HepG2 (cell line): ENCODE data around the gene ENTPD7. TPM values are rescaled to one million over a fixed set of nuclear protein-coding genes. Genes with fewer than 3 reads are reported as not detected.

ENCODE experiments used
- HDAC2 ChIP-seq: sonication (generic); formaldehyde crosslinking; IDR thresholded peaks from 2 replicates; pipeline ENCODE4 v1.4.0; 2020; ENCODE audit warnings: missing genetic modification reagents
- HMGA1 ChIP-seq: sonication (generic); formaldehyde crosslinking; conservative IDR thresholded peaks from 2 replicates; pipeline ENCODE4 v1.4.0; 2020; ENCODE audit warnings: missing genetic modification reagents
- JUN ChIP-seq: sonication (generic); formaldehyde crosslinking; IDR thresholded peaks from 2 replicates; pipeline ENCODE4 v1.4.0; 2020; ENCODE audit warnings: mild to moderate bottlenecking, missing genetic modification reagents
- MED1 ChIP-seq: sonication (generic); formaldehyde crosslinking; IDR thresholded peaks from 2 replicates; pipeline ENCODE4 v1.4.0; 2020; ENCODE audit warnings: missing genetic modification reagents
- NCOA2 ChIP-seq: sonication (generic); formaldehyde crosslinking; IDR thresholded peaks from 2 replicates; pipeline ENCODE4 v1.8.0; 2022; ENCODE audit warnings: inconsistent platforms
- NFIB ChIP-seq: sonication (generic); formaldehyde crosslinking; IDR thresholded peaks from 2 replicates; pipeline ENCODE4 v1.9.0; 2021; ENCODE audit warnings: missing genetic modification reagents, mild to moderate bottlenecking, borderline replicate concordance
- PREB ChIP-seq: sonication (generic); formaldehyde crosslinking; IDR thresholded peaks from 2 replicates; pipeline ENCODE4 v1.4.0; 2020; ENCODE audit warnings: missing genetic modification reagents
- RBFOX2 ChIP-seq: fragments of 200-400 bp; formaldehyde crosslinking; IDR thresholded peaks from 2 replicates; pipeline ENCODE4 v1.6.1; 2017; ENCODE audit warnings: low read depth, mild to moderate bottlenecking, low read length
- REXO4 ChIP-seq: sonication (generic); formaldehyde crosslinking; IDR thresholded peaks from 2 replicates; pipeline ENCODE4 v1.8.0; 2022; ENCODE audit warnings: missing genetic modification reagents, mild to moderate bottlenecking, borderline replicate concordance
- SALL1 ChIP-seq: sonication (generic); formaldehyde crosslinking; IDR thresholded peaks from 2 replicates; pipeline ENCODE4 v1.8.0; 2022; ENCODE audit warnings: mild to moderate bottlenecking, missing genetic modification reagents
- SALL2 ChIP-seq: sonication (generic); formaldehyde crosslinking; IDR thresholded peaks from 2 replicates; pipeline ENCODE4 v1.8.1; 2023; ENCODE audit warnings: mild to moderate bottlenecking, missing genetic modification reagents, inconsistent platforms
- SIX1 ChIP-seq: sonication (generic); formaldehyde crosslinking; IDR thresholded peaks from 2 replicates; pipeline ENCODE4 v1.4.0; 2020; ENCODE audit warnings: missing genetic modification reagents, borderline replicate concordance
- SMAD9 ChIP-seq: sonication (generic); formaldehyde crosslinking; IDR thresholded peaks from 2 replicates; pipeline ENCODE4 v1.5.1; 2020; ENCODE audit warnings: mild to moderate bottlenecking, missing genetic modification reagents
- TAF1 ChIP-seq: sonication (generic); formaldehyde crosslinking; IDR thresholded peaks from 2 replicates; pipeline ENCODE4 v1.4.0; 2020; ENCODE audit warnings: missing genetic modification reagents
- THAP8 ChIP-seq: sonication (generic); formaldehyde crosslinking; IDR thresholded peaks from 2 replicates; pipeline ENCODE4 v1.5.1; 2020; ENCODE audit warnings: missing genetic modification reagents, mild to moderate bottlenecking, borderline replicate concordance
- UBTF ChIP-seq: sonication (generic); formaldehyde crosslinking; IDR thresholded peaks from 2 replicates; pipeline ENCODE4 v1.4.0; 2020; ENCODE audit warnings: mild to moderate bottlenecking, missing genetic modification reagents
- ZBTB14 ChIP-seq: sonication (generic); formaldehyde crosslinking; IDR thresholded peaks from 2 replicates; pipeline ENCODE4 v1.4.0; 2020; ENCODE audit warnings: missing genetic modification reagents
- ZC3H13 ChIP-seq: sonication (generic); formaldehyde crosslinking; IDR thresholded peaks from 2 replicates; pipeline ENCODE4 v1.8.1; 2023; ENCODE audit warnings: mild to moderate bottlenecking, missing genetic modification reagents, moderate library complexity
- ZNF12 ChIP-seq: sonication (generic); formaldehyde crosslinking; IDR thresholded peaks from 2 replicates; pipeline ENCODE4 v1.5.0; 2020; ENCODE audit warnings: missing genetic modification reagents
- ZNF263 ChIP-seq: sonication (generic); formaldehyde crosslinking; IDR thresholded peaks from 2 replicates; pipeline ENCODE4 v1.4.0; 2020; ENCODE audit warnings: missing genetic modification reagents
- ZNF331 ChIP-seq: sonication (generic); formaldehyde crosslinking; IDR thresholded peaks from 2 replicates; pipeline ENCODE4 v1.4.0; 2020; ENCODE audit warnings: missing genetic modification reagents
- ZNF333 ChIP-seq: sonication (generic); formaldehyde crosslinking; IDR thresholded peaks from 2 replicates; pipeline ENCODE4 v1.4.0; 2020; ENCODE audit warnings: mild to moderate bottlenecking, missing genetic modification reagents, borderline replicate concordance
- ZNF33A ChIP-seq: sonication (generic); formaldehyde crosslinking; IDR thresholded peaks from 2 replicates; pipeline ENCODE4 v1.5.1; 2020; ENCODE audit warnings: missing genetic modification reagents, mild to moderate bottlenecking, moderate library complexity, borderline replicate concordance
- ZNF430 ChIP-seq: sonication (generic); formaldehyde crosslinking; IDR thresholded peaks from 2 replicates; pipeline ENCODE4 v1.9.0; 2021; ENCODE audit warnings: mild to moderate bottlenecking, missing genetic modification reagents
- ZNF781 ChIP-seq: sonication (generic); formaldehyde crosslinking; IDR thresholded peaks from 2 replicates; pipeline ENCODE4 v1.5.1; 2020; ENCODE audit warnings: borderline replicate concordance, mild to moderate bottlenecking, missing genetic modification reagents; ENCODE audit errors: not compliant biosample characterization
- ZNF879 ChIP-seq: sonication (generic); formaldehyde crosslinking; IDR thresholded peaks from 2 replicates; pipeline ENCODE4 v1.8.1; 2023; ENCODE audit warnings: missing genetic modification reagents
- polyA plus RNA-seq, 8 experiments: library from polyadenylated mRNA; depleted of rRNA in 3 of 8; stranded (reverse) in 7 of 8; unstranded in 1 of 8; fragments of >200 nt; fragmentation: Illumina TruSeq in 4 of 8; extraction: Trizol in 4 of 8; gene quantifications; 2 replicates each; pipeline versions ENCODE4 v1.2.1 to v1.2.3, GENCODE V29; 2011 to 2016; ENCODE audit warnings: low read depth in 4 of 8, missing spikeins in 1 of 8, mixed read lengths in 1 of 8; ENCODE audit not compliant: insufficient read depth in 1 of 8
- total RNA-seq, 5 experiments: library from RNA; depleted of rRNA; stranded (reverse); fragments of >200 nt; fragmentation: Illumina TruSeq; extraction: Trizol; gene quantifications; 2 replicates each; pipeline ENCODE4 v1.2.3, GENCODE V29; 2016; ENCODE audit warnings: low read depth in 1 of 5

The ENTPD7 gene
- total and polyA plus RNA-seq, 2 of the 13 experiments (the other 11 are each of a cell fraction or from before 2014, with no cell fraction given) = 7.6 to 36.5 TPM

GRCh38 chr10:99620711-99621453 is 38.4 kb upstream of the ENTPD7 start (continued):
- TF ChIP-seq ZNF430 (peak; percentile 98), ZNF781 (CRISPR knock-in tag) (peak; percentile 93), RBFOX2 (peak; percentile 97), HMGA1 (CRISPR knock-in tag) (no peak), UBTF (CRISPR knock-in tag) (peak; percentile 91), SIX1 (CRISPR knock-in tag) (peak; percentile 8; the same call in 1 of the 2 replicates), ZNF33A (CRISPR knock-in tag) (peak; percentile 27; the same call in 1 of the 2 replicates), PREB (CRISPR knock-in tag) (no peak), SMAD9 (CRISPR knock-in tag) (peak; percentile 95; the same call in 1 of the 2 replicates), SALL2 (CRISPR knock-in tag) (peak; percentile 90), ZNF331 (CRISPR knock-in tag) (peak; percentile 64; the same call in 1 of the 2 replicates), ZNF263 (CRISPR knock-in tag) (no peak), JUN (CRISPR knock-in tag) (peak; percentile 87), NCOA2 (CRISPR knock-in tag) (peak; percentile 23; the same call in 1 of the 2 replicates), HDAC2 (peak; percentile 46; the same call in 1 of the 2 replicates), REXO4 (CRISPR knock-in tag) (no peak), TAF1 (CRISPR knock-in tag) (peak; percentile 80), ZNF333 (CRISPR knock-in tag) (0 out of 2 replicates have a peak, but pooled peaks have one; percentile 56), MED1 (CRISPR knock-in tag) (peak; percentile 50; the same call in 1 of the 2 replicates), NFIB (CRISPR knock-in tag) (peak; percentile 91; the same call in 1 of the 2 replicates), SALL1 (CRISPR knock-in tag) (peak; percentile 69), ZNF12 (CRISPR knock-in tag) (no peak; the same call in 1 of the 2 replicates), ZBTB14 (CRISPR knock-in tag) (peak; percentile 77), ZC3H13 (CRISPR knock-in tag) (peak; percentile 75; the same call in 1 of the 2 replicates), THAP8 (CRISPR knock-in tag) (peak; percentile 72; the same call in 1 of the 2 replicates), ZNF879 (no peak; the same call in 1 of the 2 replicates)
